Parathyroid adenoma (tissue), 2 donors: ENCODE results near the gene P2RY14.
"Not testable (repeated sequence)": the region's sequence is repeated elsewhere in the genome, so short reads cannot be mapped to it uniquely, and the experiment has no call there.

Experiments
- H2AFZ ChIP-seq: fragments of 300-600 bp; sonication (generic); one replicate; pipeline ENCODE4 v1.7.0; 2017; ENCODE audit warnings: antibody characterized with exemption, mild to moderate bottlenecking
- H3K27ac ChIP-seq: fragments of 300-600 bp; sonication (generic); one replicate; pipeline ENCODE4 v1.7.0; 2017
- H3K27me3 ChIP-seq: fragments of 300-600 bp; sonication (generic); one replicate; pipeline ENCODE4 v1.7.0; 2017; ENCODE audit warnings: low read length; ENCODE audit not compliant: control insufficient read depth, insufficient read depth
- H3K36me3 ChIP-seq: fragments of 300-600 bp; sonication (generic); one replicate; pipeline ENCODE4 v1.7.0; 2017; ENCODE audit warnings: low read length; ENCODE audit not compliant: control insufficient read depth, insufficient read depth
- H3K4me1 ChIP-seq: fragments of 300-600 bp; sonication (generic); one replicate; pipeline ENCODE4 v1.7.0; 2017; ENCODE audit warnings: control low read depth
- H3K4me2 ChIP-seq: fragments of 300-600 bp; sonication (generic); one replicate; pipeline ENCODE4 v1.7.0; 2017; ENCODE audit warnings: low read length
- H3K4me3 ChIP-seq: fragments of 300-600 bp; sonication (generic); one replicate; pipeline ENCODE4 v1.7.0; 2017; ENCODE audit warnings: low read depth, low read length
- H3K79me2 ChIP-seq: fragments of 300-600 bp; sonication (generic); one replicate; pipeline ENCODE4 v1.7.0; 2017; ENCODE audit warnings: control low read depth
- H3K9ac ChIP-seq: fragments of 300-600 bp; sonication (generic); one replicate; pipeline ENCODE4 v1.7.0; 2017; ENCODE audit warnings: mild to moderate bottlenecking
- H3K9me3 ChIP-seq: fragments of 300-600 bp; sonication (generic); one replicate; pipeline ENCODE4 v1.7.0; 2017; ENCODE audit warnings: low read length; ENCODE audit not compliant: control insufficient read depth
- TF ChIP-seq, protein P1 (sequence below): fragments of 300-600 bp; sonication (generic); IDR thresholded peaks from one replicate; pipeline ENCODE4 v1.7.0; 2017; ENCODE audit warnings: antibody characterized with exemption, mild to moderate bottlenecking
- donor health status: primary hyperparathyroidism.

The P2RY14 gene

DNA sequence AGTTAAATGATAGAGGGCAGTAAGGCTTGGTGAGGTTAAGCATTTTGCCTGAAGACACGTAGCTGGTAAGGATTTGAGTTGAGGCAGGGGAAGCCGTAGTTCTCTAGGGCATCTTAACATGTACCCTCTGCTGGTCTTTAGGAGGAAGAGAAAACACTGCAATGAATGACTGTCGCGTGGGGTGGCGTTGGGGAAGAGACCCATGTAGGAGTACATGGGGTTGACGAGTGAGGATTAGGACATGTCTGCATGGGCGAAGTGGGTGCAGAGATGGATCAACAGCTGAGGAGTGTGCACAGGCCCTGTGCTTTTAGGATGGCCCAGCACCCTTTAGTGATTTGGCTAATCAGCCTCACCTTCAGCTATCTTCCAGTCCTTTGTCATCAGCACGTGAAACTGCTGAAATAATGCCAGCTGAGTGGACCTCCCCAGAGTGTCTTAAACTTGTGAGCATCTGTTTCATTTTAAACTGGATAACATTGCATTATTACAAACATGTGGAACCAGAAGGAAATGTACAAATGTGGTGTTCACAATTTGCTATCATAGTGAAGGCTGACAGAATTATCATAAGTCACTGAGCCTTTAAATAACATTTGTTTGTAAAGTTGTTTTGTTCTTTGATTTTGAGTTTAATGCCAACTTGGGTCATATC is 15.3 kb downstream of the P2RY14 start:
- Histone ChIP-seq H3K79me2 (no peaks in the 10 kb centered on the region), H3K27ac (no peak overlapping the region), H3K4me1 (no peaks in the 10 kb centered on the region), H3K4me3 (no peak overlapping the region), H3K9me3 (no peaks in the 10 kb centered on the region), H3K27me3 (no peaks in the 10 kb centered on the region), H3K4me2 (no peak overlapping the region), H3K36me3 (no peaks in the 10 kb centered on the region), H3K9ac (no peak overlapping the region), H2AFZ (no peak overlapping the region)
- TF ChIP-seq, protein P1, sequence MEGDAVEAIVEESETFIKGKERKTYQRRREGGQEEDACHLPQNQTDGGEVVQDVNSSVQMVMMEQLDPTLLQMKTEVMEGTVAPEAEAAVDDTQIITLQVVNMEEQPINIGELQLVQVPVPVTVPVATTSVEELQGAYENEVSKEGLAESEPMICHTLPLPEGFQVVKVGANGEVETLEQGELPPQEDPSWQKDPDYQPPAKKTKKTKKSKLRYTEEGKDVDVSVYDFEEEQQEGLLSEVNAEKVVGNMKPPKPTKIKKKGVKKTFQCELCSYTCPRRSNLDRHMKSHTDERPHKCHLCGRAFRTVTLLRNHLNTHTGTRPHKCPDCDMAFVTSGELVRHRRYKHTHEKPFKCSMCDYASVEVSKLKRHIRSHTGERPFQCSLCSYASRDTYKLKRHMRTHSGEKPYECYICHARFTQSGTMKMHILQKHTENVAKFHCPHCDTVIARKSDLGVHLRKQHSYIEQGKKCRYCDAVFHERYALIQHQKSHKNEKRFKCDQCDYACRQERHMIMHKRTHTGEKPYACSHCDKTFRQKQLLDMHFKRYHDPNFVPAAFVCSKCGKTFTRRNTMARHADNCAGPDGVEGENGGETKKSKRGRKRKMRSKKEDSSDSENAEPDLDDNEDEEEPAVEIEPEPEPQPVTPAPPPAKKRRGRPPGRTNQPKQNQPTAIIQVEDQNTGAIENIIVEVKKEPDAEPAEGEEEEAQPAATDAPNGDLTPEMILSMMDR = no peak

DNA sequence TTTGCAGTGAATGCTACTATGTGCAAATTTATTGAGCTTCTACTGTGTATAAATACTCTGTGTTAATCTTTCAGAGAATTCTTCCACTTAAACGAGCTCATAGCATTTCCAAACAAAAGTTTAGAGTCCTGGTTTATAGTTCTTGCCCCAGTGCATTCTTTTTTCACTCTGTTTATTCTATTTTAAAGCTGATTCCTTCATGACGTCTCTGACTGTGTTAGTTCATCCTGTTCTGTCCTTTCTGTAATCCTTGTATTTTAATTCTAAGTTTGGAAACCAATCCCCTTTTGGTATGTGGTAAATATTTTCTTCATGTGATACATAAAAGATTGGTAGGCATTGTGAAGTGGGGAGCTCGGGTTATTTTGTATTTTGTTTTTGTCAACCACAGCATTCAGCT is 18.7 kb downstream of the P2RY14 start:
- no peaks in the 10 kb centered on the region for H3K4me1 ChIP-seq
- no peak overlapping the region for H3K27ac ChIP-seq
- no peaks in the 10 kb centered on the region for H3K36me3 ChIP-seq
- H3K4me3 ChIP-seq = no peak overlapping the region
- no peak overlapping the region for H2AFZ ChIP-seq
- H3K27me3 ChIP-seq = no peaks in the 10 kb centered on the region
- H3K4me2 ChIP-seq = no peak overlapping the region
- no peaks in the 10 kb centered on the region for H3K9me3 ChIP-seq
- H3K79me2 ChIP-seq = no peaks in the 10 kb centered on the region
- TF ChIP-seq, protein P1 = no peak
- no peak overlapping the region for H3K9ac ChIP-seq

DNA sequence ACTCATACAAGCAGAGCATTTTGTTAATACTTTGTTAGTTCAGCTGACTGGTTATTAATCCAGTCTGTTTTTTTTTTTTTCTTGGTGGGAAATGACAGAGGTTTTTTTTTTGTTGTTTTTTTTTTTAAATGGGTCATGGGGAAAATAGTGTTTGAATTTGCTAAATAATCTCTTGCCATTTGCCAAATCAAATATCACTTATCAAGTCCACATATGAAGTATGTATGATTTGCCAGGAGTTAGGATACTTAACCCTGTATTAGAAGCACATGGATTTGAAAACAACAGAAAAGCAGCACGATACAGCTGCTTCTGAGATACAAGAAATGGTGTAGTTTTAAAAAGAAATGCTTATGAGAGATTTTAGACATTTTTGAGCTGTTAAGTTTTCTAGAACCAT is 21.6 kb downstream of the P2RY14 start:
- Histone ChIP-seq H3K4me2 (no peak overlapping the region), H3K4me3 (no peak overlapping the region), H2AFZ (no peak overlapping the region), H3K9me3 (no peaks in the 10 kb centered on the region), H3K4me1 (no peaks in the 10 kb centered on the region), H3K27ac (no peak overlapping the region), H3K79me2 (no peaks in the 10 kb centered on the region), H3K27me3 (no peaks in the 10 kb centered on the region), H3K9ac (no peak overlapping the region), H3K36me3 (no peaks in the 10 kb centered on the region)
- TF ChIP-seq, protein P1 = no peak

DNA sequence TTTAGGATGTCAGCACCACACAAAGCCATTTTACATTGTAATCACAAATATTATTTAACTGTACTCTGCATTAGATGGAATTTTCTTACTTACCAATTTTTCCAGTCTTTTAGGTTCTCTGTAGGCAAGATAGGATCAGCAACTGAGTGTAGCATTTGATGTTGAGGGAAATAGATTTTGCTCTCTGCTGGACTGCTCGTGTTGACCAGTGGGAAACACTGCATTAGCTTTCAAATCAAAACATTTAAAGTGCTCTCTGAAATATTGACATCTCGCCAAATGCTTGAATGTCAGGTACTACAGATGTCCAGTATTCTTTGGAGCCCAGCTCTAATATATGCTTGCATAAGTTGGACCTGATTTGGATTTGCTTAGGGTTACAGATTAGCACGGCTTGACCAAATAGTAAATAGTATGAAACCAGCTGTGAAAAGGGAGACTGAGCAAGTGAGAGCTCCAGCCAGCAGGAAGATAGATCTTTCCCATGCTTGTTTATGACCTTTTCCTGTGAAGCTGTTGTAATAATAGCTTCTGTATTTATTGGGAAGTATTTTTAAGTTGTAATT is 29.5 kb downstream of the P2RY14 start:
- Histone ChIP-seq H3K9me3 (no peaks in the 10 kb centered on the region), H3K4me1 (no peaks in the 10 kb centered on the region), H3K36me3 (no peaks in the 10 kb centered on the region), H3K9ac (no peak overlapping the region), H3K4me3 (no peak overlapping the region), H3K27me3 (no peaks in the 10 kb centered on the region), H3K27ac (no peak overlapping the region), H3K4me2 (no peak overlapping the region), H2AFZ (no peak overlapping the region), H3K79me2 (no peaks in the 10 kb centered on the region)
- TF ChIP-seq, protein P1 = no peak

DNA sequence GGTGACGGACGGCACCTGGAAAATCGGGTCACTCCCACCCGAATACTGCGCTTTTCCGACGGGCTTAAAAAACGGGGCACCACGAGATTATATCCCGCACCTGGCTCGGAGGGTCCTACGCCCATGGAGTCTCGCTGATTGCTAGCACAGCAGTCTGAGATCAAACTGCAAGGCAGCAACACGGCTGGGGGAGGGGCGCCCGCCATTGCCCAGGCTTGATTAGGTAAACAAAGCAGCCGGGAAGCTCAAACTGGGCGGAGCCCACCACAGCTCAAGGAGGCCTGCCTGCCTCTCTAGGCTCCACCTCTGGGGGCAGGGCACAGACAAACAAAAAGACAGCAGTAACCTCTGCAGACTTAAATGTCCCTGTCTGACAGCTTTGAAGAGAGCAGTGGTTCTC is 36.3 kb downstream of the P2RY14 start:
- not testable (repeated sequence) for H3K4me3 ChIP-seq, H3K4me1 ChIP-seq, H3K36me3 ChIP-seq, H3K79me2 ChIP-seq, H3K9me3 ChIP-seq, H3K27ac ChIP-seq, H3K9ac ChIP-seq, H3K4me2 ChIP-seq, H3K27me3 ChIP-seq, H2AFZ ChIP-seq
